GM21515 (cell line): ENCODE data around the gene ARHGEF28.

Experiments used
- ATAC-seq: cut with Tn5 transposase; IDR thresholded peaks from one replicate; pipeline ENCODE4 v1.9.1; 2021; ENCODE audit not compliant: unreplicated experiment

The ARHGEF28 gene

GRCh38 chr5:73654819-73655318 lies 28.9 kb downstream of the ARHGEF28 start:
- ATAC-seq: no peak

DNA sequence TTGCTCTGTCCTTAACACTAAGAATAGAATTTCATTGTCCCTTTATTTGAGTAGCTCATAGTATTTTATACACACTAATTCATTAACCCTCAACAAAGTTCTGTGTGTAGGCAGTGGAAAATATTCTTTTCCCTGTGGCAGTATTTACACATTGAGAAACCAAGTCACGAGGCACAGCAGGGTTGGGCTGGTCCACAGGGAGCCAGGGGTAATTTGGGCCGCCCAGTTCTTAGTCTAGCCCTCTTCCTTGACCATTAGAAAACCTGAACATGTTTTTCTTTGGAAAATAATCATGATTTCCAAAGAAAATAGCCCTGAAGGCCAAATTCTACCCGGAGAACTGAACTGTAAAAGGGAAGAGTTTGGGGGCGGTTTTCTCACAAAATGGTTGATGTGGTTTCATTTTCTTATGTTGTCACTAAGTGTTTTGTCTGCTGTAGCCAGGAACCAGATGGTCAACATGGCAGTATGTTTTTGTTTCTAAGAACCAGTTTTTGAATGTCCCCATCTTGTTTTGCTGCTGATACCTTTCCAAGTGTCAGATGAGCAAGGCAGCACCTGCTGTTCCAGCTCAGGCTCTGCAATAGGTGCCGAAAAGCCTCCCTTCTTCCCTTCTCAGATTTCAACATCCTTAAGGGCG lies 29.6 kb downstream of the ARHGEF28 start:
- ATAC-seq: no peak

DNA sequence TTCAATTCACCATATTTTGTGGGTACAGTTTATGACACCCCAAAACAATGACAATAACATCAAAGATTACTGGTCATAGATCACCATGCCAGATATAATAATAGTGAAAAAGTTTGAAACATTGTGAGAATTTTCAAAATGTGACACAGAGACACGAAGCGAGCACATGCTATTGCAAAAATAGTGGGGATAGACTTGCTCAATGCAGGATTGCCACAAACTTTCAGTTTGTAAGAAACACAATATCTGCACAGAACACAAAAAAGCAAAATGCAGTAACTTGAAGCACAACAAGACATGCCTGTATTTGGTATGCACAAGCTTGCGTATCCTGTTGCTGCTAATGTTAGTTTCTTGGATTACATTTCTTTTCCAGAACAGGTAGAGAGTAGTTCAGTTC lies 35.8 kb downstream of the ARHGEF28 start:
- no peak for ATAC-seq

DNA sequence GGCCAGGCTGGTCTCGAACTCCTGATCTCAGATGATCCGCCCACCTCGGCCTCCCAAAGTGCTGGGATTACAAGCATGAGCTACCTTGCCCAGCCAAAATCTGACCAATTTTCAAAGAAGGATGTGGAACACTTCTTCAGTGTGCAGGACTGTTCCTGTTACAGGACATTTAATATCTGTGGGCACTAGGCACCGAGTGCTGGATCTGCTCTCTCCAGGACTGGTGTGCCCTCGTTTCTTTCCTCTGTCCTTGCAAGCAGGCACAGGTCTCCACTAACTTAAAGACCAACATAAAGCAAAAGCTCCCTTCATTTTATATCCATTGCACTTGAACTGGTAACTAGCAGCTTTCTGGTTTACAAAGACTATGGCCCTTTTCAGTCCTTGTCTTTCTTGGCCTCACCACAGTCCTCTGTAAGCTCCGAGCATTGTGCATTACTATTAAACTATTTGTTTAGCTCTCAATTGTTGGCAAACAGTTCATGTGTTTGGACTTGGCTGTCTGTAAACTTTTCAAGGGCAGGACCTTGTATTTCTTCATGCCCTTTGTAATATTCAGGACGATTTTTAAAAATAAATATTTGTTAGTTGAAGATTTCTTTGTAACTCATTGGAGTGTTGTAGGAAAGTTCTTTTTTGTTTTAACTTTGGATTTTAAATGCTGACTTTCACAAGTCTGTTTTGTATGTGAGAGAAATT lies 37.3 kb downstream of the ARHGEF28 start:
- no peak for ATAC-seq

DNA sequence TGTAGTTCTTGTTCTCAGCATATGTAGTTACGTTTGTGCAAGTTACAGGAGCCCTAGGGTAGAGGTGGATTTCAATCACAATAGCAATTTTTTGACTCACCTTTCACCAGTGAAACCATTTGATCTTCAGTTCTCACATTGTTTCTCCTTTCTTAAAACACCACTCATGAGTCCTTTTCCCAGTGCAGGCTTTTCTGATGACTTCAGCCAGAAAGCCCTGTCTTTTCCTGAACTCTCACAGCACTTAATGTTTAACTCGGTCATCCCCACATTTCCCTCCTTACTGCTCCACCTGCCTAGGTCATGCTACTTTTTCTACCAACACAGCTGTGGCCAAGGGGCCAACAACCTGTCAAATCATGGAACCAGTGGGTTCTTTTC lies 37.9 kb downstream of the ARHGEF28 start:
- no peak for ATAC-seq

DNA sequence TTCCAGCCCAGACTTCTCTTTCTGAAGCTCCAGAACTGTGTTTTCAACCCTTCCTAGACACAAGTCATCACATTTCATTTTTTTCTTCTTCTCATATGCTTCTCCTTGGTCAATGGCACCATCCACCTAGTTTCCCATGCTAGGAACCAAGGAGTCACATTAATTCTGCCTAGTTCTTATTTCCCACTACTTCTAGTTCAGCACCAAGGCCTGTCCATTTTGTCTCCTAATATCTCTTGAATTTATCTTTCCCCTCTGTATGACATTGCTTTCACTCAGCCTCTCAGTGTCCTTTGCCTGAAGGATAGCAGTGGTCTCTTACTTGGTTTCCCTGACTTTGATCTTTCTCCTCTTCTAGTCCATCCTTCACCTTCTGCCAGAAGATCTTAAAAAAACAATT lies 38.8 kb downstream of the ARHGEF28 start:
- ATAC-seq: no peak

- no peak for ATAC-seq
Measured at GRCh38 chr5:73666891-73667290, 40.9 kb downstream of the ARHGEF28 start.

- ATAC-seq: peak; percentile 64
Measured at GRCh38 chr5:73668017-73668416, 42.0 kb downstream of the ARHGEF28 start.

- peak; percentile 31 for ATAC-seq
Measured at GRCh38 chr5:73668486-73669111, 42.6 kb downstream of the ARHGEF28 start.

GRCh38 chr5:73670731-73671130 lies 44.7 kb downstream of the ARHGEF28 start:
- ATAC-seq: no peak

DNA sequence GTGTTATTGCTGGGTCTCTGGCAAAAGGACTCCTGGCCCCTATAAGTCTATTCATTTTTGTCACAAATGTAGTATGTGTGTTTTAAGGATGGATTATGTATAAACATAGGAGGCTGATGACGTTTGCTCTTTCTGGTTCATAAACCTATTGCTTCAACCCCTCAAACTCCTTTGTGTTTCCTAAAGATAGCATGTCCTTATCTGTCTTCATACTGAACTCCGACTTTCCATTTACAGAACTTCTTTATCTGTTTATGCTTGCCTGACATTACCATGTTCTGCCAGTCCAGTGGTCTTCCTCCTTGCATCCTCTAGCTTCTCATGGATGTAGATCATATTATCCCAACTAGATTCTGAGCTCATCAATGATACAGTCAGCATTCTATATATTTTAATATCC lies 46.1 kb downstream of the ARHGEF28 start:
- ATAC-seq: no peak

- ATAC-seq: no peak
Measured at GRCh38 chr5:73673161-73673591, 47.2 kb downstream of the ARHGEF28 start.

GRCh38 chr5:73674669-73675004 lies 48.6 kb downstream of the ARHGEF28 start:
- ATAC-seq: no peak

DNA sequence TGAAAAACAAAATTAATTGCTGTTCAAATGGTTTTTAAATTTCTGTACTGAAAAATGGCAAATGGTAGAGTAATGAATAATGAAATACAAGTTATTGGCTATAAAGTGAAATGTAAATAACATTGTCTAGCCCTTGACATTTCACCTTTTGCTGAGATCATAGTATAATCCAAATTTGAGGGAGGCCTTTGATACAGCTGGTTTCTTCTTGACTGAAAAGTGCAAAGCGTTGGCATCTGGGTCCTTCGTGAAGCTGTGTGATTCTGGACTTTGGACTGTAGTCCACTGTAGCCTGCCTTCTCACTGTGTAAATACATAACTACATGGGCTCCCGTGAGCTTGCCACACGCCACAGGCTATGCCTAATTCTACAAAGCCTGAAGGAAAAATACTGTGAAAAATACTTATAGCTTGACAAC lies 52.3 kb downstream of the ARHGEF28 start:
- no peak for ATAC-seq

GRCh38 chr5:73678807-73679206 lies 52.8 kb downstream of the ARHGEF28 start:
- ATAC-seq: no peak

DNA sequence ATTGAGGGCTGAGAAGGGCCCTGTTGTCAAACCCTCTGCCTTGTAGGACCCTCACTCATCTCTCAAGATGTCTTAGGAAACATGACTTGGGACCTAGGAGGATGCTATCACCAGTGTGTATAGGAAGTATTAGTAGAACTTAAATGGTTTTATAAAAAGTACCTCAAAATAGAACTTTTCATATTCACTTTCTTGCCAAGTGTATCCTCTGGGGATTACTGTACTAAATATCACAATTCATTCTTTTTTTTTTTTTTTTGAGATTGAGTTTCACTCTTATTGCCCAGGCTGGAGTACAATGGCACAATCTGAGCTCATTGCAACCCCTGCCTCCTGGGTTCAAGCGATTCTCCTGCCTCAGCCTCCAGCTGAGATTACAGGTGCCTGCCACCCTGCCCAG lies 56.2 kb downstream of the ARHGEF28 start:
- no peak for ATAC-seq

DNA sequence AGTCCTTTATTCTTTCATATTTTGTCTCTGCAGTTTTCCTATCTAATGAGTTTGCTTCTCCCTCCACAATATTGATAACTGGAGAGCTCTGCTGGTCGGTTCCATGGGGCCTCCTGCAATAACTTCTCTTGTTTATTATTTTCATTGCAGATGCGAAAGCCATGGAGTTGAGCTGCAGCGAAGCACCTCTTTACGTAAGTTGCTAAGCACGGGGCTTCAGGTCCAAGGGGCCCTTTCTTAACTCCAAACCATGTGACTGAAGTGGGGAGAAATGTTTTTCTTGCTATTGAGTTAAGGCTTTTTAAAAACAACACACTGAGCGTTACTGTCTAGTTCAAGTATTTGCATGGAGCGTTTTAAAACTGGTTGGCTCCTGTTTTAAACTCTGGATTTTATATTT lies 58.7 kb downstream of the ARHGEF28 start:
- ATAC-seq: no peak

- ATAC-seq: no peak
Measured at GRCh38 chr5:73686912-73687311, 60.9 kb downstream of the ARHGEF28 start.

GRCh38 chr5:73687357-73687756 lies 61.4 kb downstream of the ARHGEF28 start:
- ATAC-seq: no peak

- ATAC-seq: no peak
Measured at GRCh38 chr5:73690015-73690414, 64.0 kb downstream of the ARHGEF28 start.

GRCh38 chr5:73691302-73692080 lies 65.5 kb downstream of the ARHGEF28 start:
- no peak for ATAC-seq
